OCI-M1 (cell line): Measurements from ENCODE around the gene DAZL.

Experiments
- DNase-seq: peaks from one replicate; lab custom pipeline; 2025; lab: John Stamatoyannopoulos, UW

The DAZL gene

DNA sequence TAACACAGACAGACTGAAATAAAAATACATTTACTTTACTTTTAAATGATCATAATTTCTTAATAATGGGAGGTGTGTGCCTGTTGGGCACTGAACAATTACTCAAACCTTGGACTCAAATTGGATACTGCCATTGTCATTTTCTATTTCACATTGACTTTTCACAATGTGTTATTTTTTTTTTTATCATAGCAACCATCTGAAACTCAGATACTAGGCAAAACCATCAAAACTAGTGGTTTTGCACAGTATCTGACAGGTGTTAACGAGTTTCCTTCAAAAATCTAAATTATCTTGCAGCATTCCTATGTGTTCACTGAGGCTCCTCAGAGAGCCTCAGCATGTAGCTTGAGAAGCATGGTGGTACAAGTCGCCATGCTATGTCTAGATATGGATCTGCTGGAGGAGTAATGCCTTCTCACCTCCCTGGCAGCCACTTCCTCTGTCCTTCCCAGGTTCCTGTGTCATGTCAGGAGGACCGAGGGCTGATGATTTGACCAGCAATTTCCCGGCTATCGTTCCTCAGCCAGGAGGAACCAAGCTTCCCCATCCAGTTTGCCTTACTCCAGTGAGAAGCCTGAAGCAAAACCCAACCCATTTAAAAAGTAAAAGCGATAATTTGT, 61.9 kb downstream of the DAZL start:
- DNase-seq: peak; percentile 33

GRCh38 chr3:16538507-16538906, 66.7 kb downstream of the DAZL start:
- no peak for DNase-seq

- DNase-seq: no peak
Observed at GRCh38 chr3:16536996-16537395, 68.2 kb downstream of the DAZL start.
